ENCODE results near the gene CGB5. TPM values are rescaled to one million over a fixed set of nuclear protein-coding genes. Genes with fewer than 3 reads are reported as not detected.

The CGB5 gene
- total RNA-seq, 2 donors from 2014 or later = 0.44 TPM; not detected in 1

GRCh38 chr19:49084206-49085019 is 40.8 kb downstream of the CGB5 start:
- no peaks in the 10 kb centered on the region for H3K9me3 ChIP-seq (ENCODE audit: control insufficient read depth, low read length)
- H3K27ac ChIP-seq (ENCODE audit: low read depth, low read length) = peak overlapping the region; percentile 51
- no peak for TF ChIP-seq CTCF (conservative IDR thresholded peaks at IDR 0.05)
- Mint-ChIP-seq H3K4me3 (peak overlapping the region; percentile 95), H3K4me1 (peaks cover 10% of the 10 kb centered on the region), H3K9me3 (peaks cover 4% of the 10 kb centered on the region), H3K27ac (peak overlapping the region; percentile 95), H3K36me3 (ENCODE audit: low read depth) (peaks cover 27% of the 10 kb centered on the region), H3K27me3 (ENCODE audit: insufficient read depth) (peaks cover 29% of the 10 kb centered on the region)
- peaks cover 28% of the 10 kb centered on the region for H3K36me3 ChIP-seq (ENCODE audit: control insufficient read depth, insufficient read depth, low read length)
- no peak for DNase-seq
- peak overlapping the region; percentile 90 for H3K9ac ChIP-seq (ENCODE audit: extremely low read depth, low read length, poor library complexity, severe bottlenecking)
- H3K4me3 ChIP-seq (ENCODE audit: low read length) = peak overlapping the region; percentile 97
- H3K27me3 ChIP-seq (ENCODE audit: control insufficient read depth, insufficient read depth, low read length, poor library complexity, severe bottlenecking) = peaks cover 12% of the 10 kb centered on the region
- H3K4me1 ChIP-seq (ENCODE audit: control insufficient read depth, insufficient read depth, low read length) = no peaks in the 10 kb centered on the region
- WGBS, 2 experiments (ENCODE audit: insufficient coverage in 1 of 2, insufficient read length in 1 of 2) = 83 to 88% methylated on average over 19 to 26 of the region's 26 CpGs

DNA sequence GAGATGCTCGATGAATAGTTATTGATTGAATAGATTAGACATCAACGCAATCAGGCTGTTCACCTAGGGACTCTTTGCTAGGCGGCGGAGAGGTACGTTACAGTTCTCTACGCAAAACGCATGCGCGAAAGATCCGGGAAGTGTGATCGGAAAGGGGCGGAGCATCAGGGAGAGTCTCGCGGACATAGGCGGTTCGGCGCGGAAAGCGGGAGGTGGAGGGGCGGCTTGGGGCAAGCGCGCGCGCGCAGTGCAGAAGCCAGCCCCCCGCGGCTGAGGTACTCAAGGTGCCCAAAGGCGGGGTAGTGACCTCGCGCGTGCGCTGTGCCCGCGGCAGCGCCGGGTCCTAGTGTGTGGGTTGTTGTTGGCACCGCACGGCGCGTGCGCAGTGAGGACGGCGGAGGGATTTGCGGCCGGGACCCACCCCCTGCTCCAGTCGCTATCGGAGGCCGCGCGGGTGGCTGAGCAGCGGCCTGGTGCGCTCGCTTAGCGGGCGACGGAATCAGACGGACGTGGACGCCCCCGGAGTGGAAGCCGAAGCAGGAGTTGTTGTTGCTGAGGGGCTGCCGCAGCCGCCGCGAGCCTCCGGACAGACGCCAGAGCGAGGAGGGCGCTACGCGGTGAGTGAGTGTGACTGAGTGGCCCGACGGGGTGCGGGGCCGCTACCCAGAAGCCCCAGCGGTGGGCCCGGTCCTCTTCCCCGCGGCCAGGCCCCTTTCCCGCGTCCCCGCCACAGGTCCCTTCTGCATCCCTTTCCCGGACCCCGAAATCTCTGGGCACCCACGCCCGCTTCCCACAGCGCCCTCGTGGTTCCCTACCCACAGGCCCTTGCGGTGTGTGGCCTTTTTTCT is 41.6 kb downstream of the CGB5 start, which contains the start of gene SNRNP70:
SNRNP70 (plus strand) TSS at position 432 of the 848 bp plus-strand sequence. CDS start 964 bp downstream, outside the sequence.
- Histone ChIP-seq H3K9ac (ENCODE audit: extremely low read depth, low read length, poor library complexity, severe bottlenecking) (peak within 1 kb of the TSS; percentile 90), H3K9me3 (ENCODE audit: control insufficient read depth, low read length) (no peaks in the 10 kb centered on the region), H3K27me3 (ENCODE audit: control insufficient read depth, insufficient read depth, low read length, poor library complexity, severe bottlenecking) (peaks cover 4% of the 10 kb centered on the region), H3K36me3 (ENCODE audit: control insufficient read depth, insufficient read depth, low read length) (peaks cover 34% of the 10 kb centered on the region), H3K4me1 (ENCODE audit: control insufficient read depth, insufficient read depth, low read length) (no peaks in the 10 kb centered on the region), H3K27ac (ENCODE audit: low read depth, low read length) (peak within 1 kb of the TSS; percentile 91), H3K4me3 (ENCODE audit: low read length) (peak within 1 kb of the TSS; percentile 97)
- peak; percentile 100 for DNase-seq
- H3K27ac Mint-ChIP-seq = peak within 1 kb of the TSS; percentile 95
- H3K36me3 Mint-ChIP-seq (ENCODE audit: low read depth) = peaks cover 32% of the 10 kb centered on the region
- peaks cover 10% of the 10 kb centered on the region for H3K4me1 Mint-ChIP-seq
- 0% methylated on average over 46 to 89 of the region's 89 CpGs for WGBS, 2 experiments (ENCODE audit: insufficient coverage in 1 of 2, insufficient read length in 1 of 2)
- peak within 1 kb of the TSS; percentile 95 for H3K4me3 Mint-ChIP-seq
- H3K9me3 Mint-ChIP-seq = peaks cover 4% of the 10 kb centered on the region
- peaks cover 21% of the 10 kb centered on the region for H3K27me3 Mint-ChIP-seq (ENCODE audit: insufficient read depth)
- no peak for TF ChIP-seq CTCF (conservative IDR thresholded peaks at IDR 0.05)

DNA sequence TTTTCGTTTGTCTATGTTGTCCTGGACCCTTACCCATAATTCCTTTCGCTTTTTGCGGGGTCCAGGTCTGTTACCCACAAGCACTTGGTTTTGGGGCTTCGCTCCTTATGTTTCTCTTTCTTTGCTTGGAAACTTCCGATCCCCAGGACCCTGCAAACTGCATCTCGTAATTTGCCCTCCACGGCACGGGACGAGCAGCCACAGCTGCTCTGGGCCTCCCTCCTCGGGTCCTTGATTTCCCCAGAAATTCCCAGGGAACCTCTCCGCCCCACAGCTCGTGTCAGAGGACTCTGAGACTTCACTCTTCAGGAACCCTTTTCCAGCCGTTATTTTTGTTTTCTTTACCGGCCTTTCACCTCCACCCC is 42.2 kb downstream of the CGB5 start:
- Mint-ChIP-seq H3K36me3 (ENCODE audit: low read depth) (peaks cover 38% of the 10 kb centered on the region), H3K27me3 (ENCODE audit: insufficient read depth) (peaks cover 16% of the 10 kb centered on the region), H3K4me1 (peaks cover 10% of the 10 kb centered on the region), H3K27ac (peak overlapping the region; percentile 95), H3K4me3 (peak overlapping the region; percentile 95), H3K9me3 (peaks cover 4% of the 10 kb centered on the region)
- peak overlapping the region; percentile 90 for H3K9ac ChIP-seq (ENCODE audit: extremely low read depth, low read length, poor library complexity, severe bottlenecking)
- H3K27ac ChIP-seq (ENCODE audit: low read depth, low read length) = peak overlapping the region; percentile 91
- no peaks in the 10 kb centered on the region for H3K27me3 ChIP-seq (ENCODE audit: control insufficient read depth, insufficient read depth, low read length, poor library complexity, severe bottlenecking)
- H3K9me3 ChIP-seq (ENCODE audit: control insufficient read depth, low read length) = no peaks in the 10 kb centered on the region
- peaks cover 40% of the 10 kb centered on the region for H3K36me3 ChIP-seq (ENCODE audit: control insufficient read depth, insufficient read depth, low read length)
- peak overlapping the region; percentile 97 for H3K4me3 ChIP-seq (ENCODE audit: low read length)
- H3K4me1 ChIP-seq (ENCODE audit: control insufficient read depth, insufficient read depth, low read length) = no peaks in the 10 kb centered on the region
- TF ChIP-seq CTCF (conservative IDR thresholded peaks at IDR 0.05) = no peak
- 3 to 5% methylated on average over 14 of the region's 14 CpGs for WGBS, 2 experiments (ENCODE audit: insufficient coverage in 1 of 2, insufficient read length in 1 of 2)
- no peak for DNase-seq
